GM23248 (cell line): ENCODE measurements around the gene SBF2. TPM values are rescaled to one million over a fixed set of nuclear protein-coding genes. Genes with fewer than 3 reads are reported as not detected.
A peak's percentile ranks its signal among the peaks of the same experiment; 100 is the strongest.

ENCODE experiments used
- DNase-seq: peaks from one replicate; pipeline ENCODE4 v3.0.0-alpha.2; 2015
- H2AFZ ChIP-seq: fragments of 200-600 bp; sonication (generic); 2 replicates; pipeline ENCODE4 v1.6.1; 2016; ENCODE audit warnings: antibody characterized with exemption
- H3F3A ChIP-seq: fragments of 200-600 bp; sonication (generic); 2 replicates; pipeline ENCODE4 v1.6.1; 2016; ENCODE audit warnings: mild to moderate bottlenecking, antibody characterized with exemption, mixed run types; ENCODE audit not compliant: insufficient read depth
- H3K27ac ChIP-seq: fragments of 200-600 bp; sonication (generic); 2 replicates; pipeline ENCODE4 v1.5.1; 2016; ENCODE audit warnings: mild to moderate bottlenecking
- H3K27me3 ChIP-seq: fragments of 200-600 bp; sonication (generic); replicated peaks from 2 replicates; pipeline ENCODE4 v1.6.1; 2016; ENCODE audit warnings: mild to moderate bottlenecking; ENCODE audit not compliant: insufficient read depth
- H3K36me3 ChIP-seq: fragments of 200-600 bp; sonication (generic); 2 replicates; pipeline ENCODE4 v1.6.1; 2016; ENCODE audit warnings: low read depth, mild to moderate bottlenecking
- H3K4me1 ChIP-seq: fragments of 200-600 bp; sonication (generic); 2 replicates; pipeline ENCODE4 v1.6.1; 2016; ENCODE audit warnings: mild to moderate bottlenecking; ENCODE audit not compliant: insufficient read depth
- H3K4me2 ChIP-seq: fragments of 200-600 bp; sonication (generic); one replicate; pipeline ENCODE4 v1.6.1; 2016; ENCODE audit warnings: mild to moderate bottlenecking; ENCODE audit not compliant: unreplicated experiment
- H3K4me3 ChIP-seq: fragments of 200-600 bp; sonication (generic); 2 replicates; pipeline ENCODE4 v1.5.1; 2016; ENCODE audit warnings: mild to moderate bottlenecking
- H3K79me2 ChIP-seq: fragments of 200-600 bp; sonication (generic); 2 replicates; pipeline ENCODE4 v1.6.1; 2016; ENCODE audit warnings: mild to moderate bottlenecking; ENCODE audit not compliant: insufficient read depth
- H3K9ac ChIP-seq: fragments of 200-600 bp; sonication (generic); 2 replicates; pipeline ENCODE4 v1.6.1; 2016; ENCODE audit warnings: mild to moderate bottlenecking
- H3K9me2 ChIP-seq: fragments of 200-600 bp; sonication (generic); 2 replicates; pipeline ENCODE4 v1.6.1; 2016; ENCODE audit warnings: mixed run types, mild to moderate bottlenecking, moderate library complexity; ENCODE audit not compliant: insufficient read depth
- H3K9me3 ChIP-seq: fragments of 200-600 bp; sonication (generic); one replicate; pipeline ENCODE4 v1.6.1; 2017; ENCODE audit warnings: low read depth
- H4K20me1 ChIP-seq: fragments of 200-600 bp; sonication (generic); 2 replicates; pipeline ENCODE4 v1.6.0; 2016; ENCODE audit not compliant: insufficient read depth
- EZH2 ChIP-seq: fragments of 200-600 bp; sonication (generic); IDR thresholded peaks from 2 replicates; pipeline ENCODE4 v1.6.1; 2018; ENCODE audit warnings: antibody characterized with exemption, mild to moderate bottlenecking; ENCODE audit not compliant: insufficient read depth, poor library complexity, severe bottlenecking
- EZH2phosphoT487 ChIP-seq: fragments of 200-600 bp; sonication (generic); IDR thresholded peaks from 2 replicates; pipeline ENCODE4 v1.6.1; 2018; ENCODE audit warnings: antibody characterized with exemption, moderate library complexity, mild to moderate bottlenecking, low read depth; ENCODE audit not compliant: insufficient read depth
- WGBS, 2 experiments: methylation state at CpG; one replicate each; pipeline ENCODE4 v1.1.6; 2015 to 2017; ENCODE audit warnings: low lambda C conversion rate in 2 of 2, low coverage in 1 of 2; ENCODE audit errors: missing lambda C conversion rate in 2 of 2; 5-methylcytosine and 5-hydroxymethylcytosine counted together
- in situ Hi-C: fragments of 300-500 bp; cut with MboI; formaldehyde crosslinking; loops from 2 replicates; pipeline ENCODE4 v1.15.0; 2020
- polyA plus RNA-seq: library from polyadenylated mRNA; unstranded; fragments of >200 nt; fragmentation: Nextera tagmentation; extraction: Ambion mirVana; gene quantifications from 2 replicates; pipeline ENCODE4 v1.2.1, GENCODE V29; 2016
- total RNA-seq: library from RNA; depleted of rRNA; stranded (reverse); fragments of >200 nt; shearing (Covaris generic); gene quantifications from 2 replicates; pipeline ENCODE4 v1.2.3, GENCODE V29; 2014

SBF2 gene
- total and polyA plus RNA-seq, 2 experiments from 2014 or later, result 21.9 to 32.7 TPM

GRCh38 chr11:9825895-9826294 is 468.1 kb downstream of the SBF2 start:
- no peak for TF ChIP-seq EZH2
- no peak for TF ChIP-seq EZH2phosphoT487
- Histone ChIP-seq H3K4me2 (no peak overlapping the region), H3K9me3 (no peaks in the 10 kb centered on the region), H3K79me2 (no peaks in the 10 kb centered on the region), H3K4me1 (peaks cover 46% of the 10 kb centered on the region), H3K4me3 (no peak overlapping the region), H3K27ac (peak overlapping the region; percentile 87), H2AFZ (0 out of 2 replicates have a peak overlapping the region, but pooled peaks have one; percentile 4), H4K20me1 (no peaks in the 10 kb centered on the region), H3K9me2 (no peaks in the 10 kb centered on the region), H3F3A (peaks cover 41% of the 10 kb centered on the region), H3K36me3 (peaks cover 6% of the 10 kb centered on the region; the same call in 1 of the 2 replicates), H3K27me3 (no peaks in the 10 kb centered on the region), H3K9ac (peak overlapping the region; percentile 34)
- DNase-seq, result no peak
- in situ Hi-C loops, result no loop called here
- WGBS, 2 experiments, result 100% methylated on average over 1 of the region's 1 CpG

GRCh38 chr11:9825315-9825714 is 468.7 kb downstream of the SBF2 start:
- Histone ChIP-seq H3K79me2 (no peaks in the 10 kb centered on the region), H3K9me2 (no peaks in the 10 kb centered on the region), H3K4me1 (peaks cover 52% of the 10 kb centered on the region), H3K4me2 (no peak overlapping the region), H3K36me3 (peaks cover 6% of the 10 kb centered on the region; the same call in 1 of the 2 replicates), H3K27me3 (no peaks in the 10 kb centered on the region), H3F3A (peaks cover 47% of the 10 kb centered on the region), H2AFZ (0 out of 2 replicates have a peak overlapping the region, but pooled peaks have one; percentile 4), H3K9me3 (no peaks in the 10 kb centered on the region), H3K9ac (peak overlapping the region; percentile 41), H3K4me3 (no peak overlapping the region), H3K27ac (peak overlapping the region; percentile 87), H4K20me1 (no peaks in the 10 kb centered on the region)
- peak; percentile 90 for DNase-seq
- 14 to 22% methylated on average over 4 of the region's 4 CpGs for WGBS, 2 experiments
- in situ Hi-C loops, result no loop called here
- TF ChIP-seq EZH2phosphoT487 (no peak), EZH2 (no peak)

- no peaks in the 10 kb centered on the region for H3K27me3 ChIP-seq
- no peaks in the 10 kb centered on the region for H3K79me2 ChIP-seq
- H3K9me2 ChIP-seq, result no peaks in the 10 kb centered on the region
- no peak overlapping the region; the same call in 1 of the 2 replicates for H3K27ac ChIP-seq
- in situ Hi-C loops, result no loop called here
- H2AFZ ChIP-seq, result no peak overlapping the region
- H3K4me3 ChIP-seq, result no peak overlapping the region
- no peak for DNase-seq
- peaks cover 54% of the 10 kb centered on the region for H3F3A ChIP-seq
- H3K9ac ChIP-seq, result 0 out of 2 replicates have a peak overlapping the region, but pooled peaks have one; percentile 10
- H4K20me1 ChIP-seq, result no peaks in the 10 kb centered on the region
- H3K4me2 ChIP-seq, result peak overlapping the region; percentile 13
- WGBS, 2 experiments, result 90 to 95% methylated on average over 5 of the region's 5 CpGs
- H3K36me3 ChIP-seq, result peaks cover 2% of the 10 kb centered on the region
- TF ChIP-seq EZH2phosphoT487 (no peak), EZH2 (no peak)
- H3K4me1 ChIP-seq, result peaks cover 57% of the 10 kb centered on the region
- no peaks in the 10 kb centered on the region for H3K9me3 ChIP-seq
Observed at GRCh38 chr11:9823887-9824385, 470.1 kb downstream of the SBF2 start.

- Histone ChIP-seq H3K4me1 (peaks cover 57% of the 10 kb centered on the region), H2AFZ (no peak overlapping the region), H3K9me2 (no peaks in the 10 kb centered on the region), H3K4me2 (peak overlapping the region; percentile 13), H3K4me3 (no peak overlapping the region), H3K9ac (0 out of 2 replicates have a peak overlapping the region, but pooled peaks have one; percentile 10), H3K27me3 (no peaks in the 10 kb centered on the region), H3K36me3 (no peaks in the 10 kb centered on the region; the same call in 1 of the 2 replicates), H4K20me1 (no peaks in the 10 kb centered on the region), H3K9me3 (no peaks in the 10 kb centered on the region), H3F3A (peaks cover 54% of the 10 kb centered on the region), H3K79me2 (no peaks in the 10 kb centered on the region), H3K27ac (peak overlapping the region; percentile 11; the same call in 1 of the 2 replicates)
- DNase-seq, result peak; percentile 19
- TF ChIP-seq EZH2phosphoT487 (no peak), EZH2 (no peak)
- in situ Hi-C loops, result no loop called here
- 90 to 92% methylated on average over 2 of the region's 2 CpGs for WGBS, 2 experiments
Observed at GRCh38 chr11:9823439-9823838, 470.6 kb downstream of the SBF2 start.
